ENCODE measurements around the gene TTF2.

The TTF2 gene

DNA sequence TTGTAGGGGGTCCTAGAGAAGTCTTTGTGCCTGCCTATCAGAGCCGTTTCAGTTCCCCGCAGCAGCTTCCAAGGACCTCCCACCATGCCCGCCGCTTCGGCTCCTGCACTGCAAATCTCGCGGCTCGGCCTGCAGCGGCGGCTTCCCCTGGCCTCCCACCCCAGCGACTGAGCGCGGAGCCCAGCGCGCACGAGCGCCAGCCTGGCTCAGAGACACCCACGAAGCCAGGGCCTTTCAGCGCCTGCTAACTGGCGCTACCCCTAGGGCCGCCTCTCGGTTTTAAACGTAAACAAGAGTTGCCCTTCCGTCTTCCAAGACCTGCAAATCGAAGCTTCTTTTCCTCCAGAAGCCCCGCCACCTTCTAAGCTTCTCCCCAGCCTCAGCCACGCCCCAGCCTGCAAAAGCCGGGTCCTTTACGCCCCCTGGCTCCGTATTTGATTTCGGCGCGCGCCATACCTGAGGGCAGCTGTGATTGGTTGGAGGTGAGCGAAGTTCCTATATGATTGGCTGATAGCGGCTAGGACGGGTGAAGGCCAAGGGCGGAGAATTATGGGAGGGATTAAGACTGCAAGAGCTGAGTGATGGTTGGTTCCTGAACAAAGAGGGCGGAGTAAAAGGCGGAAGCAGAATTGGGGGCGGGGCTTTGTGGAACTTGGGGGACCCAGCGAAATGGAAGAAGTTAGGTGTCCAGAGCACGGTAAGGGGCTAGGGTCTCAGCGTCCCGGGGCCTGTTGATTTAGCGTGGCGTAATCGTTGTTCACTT is at the start of gene TTF2:
TSS of gene TTF2 (plus strand) at position 649 of the 763 bp plus-strand sequence. CDS start at position 670, 21 bp downstream.
- peak; percentile 99 for DNase-seq

DNA sequence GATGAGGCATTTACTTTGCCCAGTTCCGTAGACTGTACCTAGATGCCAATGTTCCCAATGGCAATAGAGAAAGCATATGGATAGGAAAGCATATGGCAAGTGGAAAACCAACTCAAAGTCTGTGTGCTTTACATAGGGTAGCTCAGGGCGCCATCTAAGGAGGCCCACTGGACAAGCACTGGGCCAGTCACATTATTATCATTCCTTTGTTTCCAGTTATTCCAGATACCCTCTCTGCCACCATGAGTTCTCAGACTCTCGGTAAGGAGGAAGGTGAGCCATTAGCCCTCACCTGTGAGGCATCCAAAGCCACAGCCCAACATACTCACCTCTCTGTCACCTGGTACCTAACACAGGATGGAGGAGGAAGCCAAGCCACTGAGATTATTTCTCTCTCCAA is 48.8 kb upstream of the TTF2 start:
- no peak for DNase-seq

DNA sequence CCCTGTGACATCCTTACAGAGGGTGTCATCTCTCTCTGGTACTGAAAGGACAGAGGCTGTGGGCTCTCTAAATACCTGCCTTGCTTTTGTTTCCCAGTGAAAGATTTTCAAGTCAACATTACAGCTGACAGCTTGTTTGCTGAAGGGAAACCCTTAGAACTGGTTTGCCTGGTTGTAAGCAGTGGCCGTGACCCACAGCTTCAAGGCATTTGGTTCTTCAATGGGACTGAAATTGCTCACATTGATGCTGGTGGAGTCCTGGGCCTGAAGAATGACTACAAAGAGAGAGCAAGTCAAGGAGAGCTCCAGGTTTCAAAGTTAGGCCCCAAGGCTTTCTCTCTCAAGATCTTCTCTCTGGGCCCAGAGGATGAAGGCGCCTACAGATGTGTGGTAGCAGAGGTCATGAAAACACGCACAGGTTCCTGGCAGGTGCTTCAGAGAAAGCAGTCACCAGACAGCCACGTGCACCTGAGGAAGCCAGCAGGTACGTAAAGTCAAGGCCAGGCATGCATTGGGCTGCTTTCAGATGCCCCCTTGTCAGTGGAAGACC is 46.7 kb upstream of the TTF2 start:
- no peak for DNase-seq

DNA sequence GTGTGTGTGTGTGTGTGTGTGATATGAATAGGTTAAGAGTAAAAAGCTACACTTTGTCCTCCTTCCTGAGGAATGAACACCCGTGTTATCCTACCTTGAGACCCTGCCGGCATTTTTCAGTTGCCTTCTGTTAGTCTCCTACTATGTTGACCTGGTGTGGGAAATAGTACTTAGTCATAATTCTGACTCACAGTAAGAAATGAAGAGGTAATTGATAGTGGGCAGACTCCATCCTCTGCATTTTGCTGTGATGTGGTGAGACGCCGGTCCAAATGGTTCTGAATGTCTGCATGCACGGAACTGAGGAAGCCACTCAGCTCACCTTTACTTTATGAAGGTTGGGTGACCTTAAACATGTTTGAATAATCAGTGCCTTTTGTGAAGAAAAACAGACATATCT is 45.9 kb upstream of the TTF2 start:
- DNase-seq: no peak

DNA sequence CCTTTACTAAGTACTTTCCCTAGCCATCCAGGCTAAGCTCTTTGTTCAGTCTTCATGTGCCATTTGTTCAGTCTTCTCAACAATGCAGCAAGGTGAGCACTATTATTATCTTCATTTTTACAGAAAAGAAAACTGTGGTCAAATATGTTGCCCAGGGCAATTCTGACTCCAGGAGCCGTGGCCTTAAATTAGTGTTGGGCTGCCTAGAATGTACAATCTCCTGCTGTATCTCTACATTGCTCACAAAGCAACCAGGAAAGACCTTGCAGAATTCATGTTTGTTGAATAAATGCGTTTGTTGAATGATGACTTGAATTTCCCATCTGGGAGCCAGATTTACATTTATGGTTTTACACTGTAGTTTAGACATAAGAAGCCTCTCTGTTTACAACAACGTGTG is 44.4 kb upstream of the TTF2 start:
- DNase-seq: no peak

DNA sequence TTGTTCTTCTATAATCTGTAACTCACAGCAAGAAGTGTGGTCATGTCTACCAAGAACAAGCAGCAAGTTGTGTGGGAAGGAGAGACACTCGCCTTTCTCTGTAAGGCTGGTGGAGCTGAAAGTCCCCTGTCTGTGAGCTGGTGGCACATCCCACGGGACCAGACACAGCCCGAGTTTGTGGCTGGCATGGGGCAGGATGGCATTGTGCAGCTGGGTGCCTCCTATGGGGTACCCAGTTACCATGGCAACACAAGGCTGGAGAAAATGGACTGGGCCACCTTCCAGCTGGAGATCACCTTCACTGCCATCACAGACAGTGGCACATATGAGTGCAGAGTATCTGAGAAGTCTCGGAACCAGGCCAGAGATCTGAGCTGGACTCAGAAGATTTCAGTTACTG is 43.1 kb upstream of the TTF2 start:
- no peak for DNase-seq

DNA sequence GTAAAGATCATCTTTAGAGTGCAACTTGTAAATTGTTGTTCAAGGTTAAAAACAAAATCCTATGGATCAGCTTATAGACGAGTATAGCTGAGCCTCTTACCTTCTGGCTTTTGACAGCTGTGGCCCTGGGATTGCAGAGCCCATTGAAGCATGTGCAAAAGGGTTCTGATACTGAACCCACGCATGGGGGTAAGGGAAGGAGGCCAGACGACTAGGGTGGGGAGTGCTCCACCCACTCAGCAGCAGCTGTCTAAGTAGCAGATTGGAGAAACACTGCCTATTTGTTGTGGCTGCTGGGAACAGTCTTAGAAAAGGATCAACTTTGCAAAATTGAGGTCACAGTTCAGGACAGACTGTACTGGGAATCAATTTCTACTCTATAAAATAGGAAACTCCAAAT is 42.5 kb upstream of the TTF2 start:
- DNase-seq: no peak

DNA sequence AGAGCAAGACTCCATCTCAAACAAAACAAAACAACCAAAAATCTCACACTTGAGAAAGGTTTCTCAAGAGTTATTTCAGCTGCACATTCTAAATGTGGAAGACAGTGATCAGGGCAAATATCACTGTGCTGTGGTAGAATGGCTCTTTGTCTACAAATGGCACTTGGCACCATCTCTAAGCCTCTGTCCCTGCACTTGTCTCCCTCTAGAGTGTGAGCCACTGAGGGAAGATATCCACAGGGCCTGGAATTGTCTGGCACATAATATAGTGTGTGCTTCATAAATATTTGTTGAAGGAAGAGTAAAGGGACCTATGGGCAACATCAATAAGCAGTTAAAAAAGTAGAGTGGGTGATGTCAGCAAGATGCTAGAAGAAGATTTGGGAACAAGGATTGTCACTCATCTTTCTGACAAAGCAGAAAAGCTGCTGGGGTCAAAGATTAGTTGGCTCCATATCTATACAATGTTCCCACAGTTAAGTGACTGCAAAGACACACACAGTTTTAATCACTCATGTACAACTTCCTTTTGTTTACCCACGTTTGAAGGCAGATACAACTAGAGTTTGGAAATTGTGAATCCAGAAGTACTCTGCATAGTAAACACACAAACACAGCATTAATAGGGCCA is 39.5 kb upstream of the TTF2 start:
- DNase-seq: no peak

DNA sequence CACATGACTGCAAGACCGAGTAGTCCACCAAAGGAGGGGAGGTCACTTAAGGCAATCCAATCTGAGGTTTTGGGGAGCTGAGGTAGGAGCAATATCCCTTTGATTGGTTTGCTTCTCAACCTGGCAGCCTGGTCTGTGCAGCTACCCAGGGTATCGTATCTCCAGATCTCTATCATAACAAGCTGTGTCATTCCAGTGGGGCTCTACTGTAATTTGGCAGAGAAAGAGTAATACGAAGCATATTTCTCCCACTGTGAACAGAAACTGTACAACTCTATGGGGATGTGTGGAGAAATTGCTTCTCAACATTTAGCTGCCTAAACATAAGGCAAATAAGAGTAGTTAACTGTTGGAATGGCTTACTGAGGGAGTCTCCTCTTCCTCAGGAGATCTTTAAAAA is 38.0 kb upstream of the TTF2 start:
- DNase-seq: no peak

DNA sequence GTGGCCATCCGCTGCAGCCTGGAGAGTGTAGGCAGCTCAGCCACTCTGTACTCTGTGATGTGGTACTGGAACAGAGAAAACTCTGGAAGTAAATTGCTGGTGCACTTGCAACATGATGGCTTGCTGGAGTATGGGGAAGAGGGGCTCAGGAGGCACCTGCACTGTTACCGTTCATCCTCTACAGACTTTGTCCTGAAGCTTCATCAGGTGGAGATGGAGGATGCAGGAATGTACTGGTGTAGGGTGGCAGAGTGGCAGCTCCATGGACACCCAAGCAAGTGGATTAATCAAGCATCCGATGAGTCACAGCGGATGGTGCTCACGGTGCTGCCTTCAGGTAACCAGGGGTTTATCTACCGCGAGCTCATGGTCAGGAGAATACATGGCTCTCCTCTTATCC is 34.6 kb upstream of the TTF2 start:
- no peak for DNase-seq

DNA sequence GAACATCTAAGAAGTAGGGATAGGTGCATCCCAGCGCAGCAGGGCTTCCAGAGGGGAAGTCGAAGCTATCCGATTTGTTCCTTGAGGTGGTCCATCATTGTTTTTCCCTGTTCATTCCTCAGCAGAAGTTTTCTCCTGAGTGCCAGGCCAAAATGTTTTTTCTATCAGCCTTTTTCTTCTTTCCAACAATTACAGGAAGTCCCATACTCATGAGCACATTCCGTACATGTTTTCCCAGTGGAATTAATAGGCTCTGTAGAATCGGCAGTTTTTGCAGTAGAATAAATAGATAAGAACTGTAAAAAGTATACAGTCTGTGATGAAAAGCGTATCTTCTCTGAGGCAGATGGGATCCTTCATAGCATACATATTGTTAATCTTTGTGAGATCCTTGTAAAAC is 33.8 kb upstream of the TTF2 start:
- DNase-seq: no peak

DNA sequence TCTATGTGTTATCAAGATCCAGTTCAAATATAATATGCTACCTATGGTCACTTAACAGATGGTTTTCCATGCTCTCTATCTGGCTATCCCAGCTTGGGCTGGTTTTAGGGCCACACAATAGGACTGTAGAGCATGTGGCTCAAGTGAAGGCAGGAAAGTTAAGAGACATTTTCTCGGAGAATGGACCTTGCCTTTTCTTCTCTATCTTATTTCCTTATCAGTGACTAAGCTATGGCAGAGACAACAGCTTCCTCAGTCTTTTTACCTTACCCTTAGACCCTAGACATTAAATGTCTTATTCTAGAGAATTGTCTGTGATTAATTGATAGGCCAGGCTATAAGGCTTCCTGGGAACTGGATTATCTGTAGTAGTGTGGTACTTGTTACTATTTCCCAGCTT is 30.4 kb upstream of the TTF2 start:
- DNase-seq: no peak

DNA sequence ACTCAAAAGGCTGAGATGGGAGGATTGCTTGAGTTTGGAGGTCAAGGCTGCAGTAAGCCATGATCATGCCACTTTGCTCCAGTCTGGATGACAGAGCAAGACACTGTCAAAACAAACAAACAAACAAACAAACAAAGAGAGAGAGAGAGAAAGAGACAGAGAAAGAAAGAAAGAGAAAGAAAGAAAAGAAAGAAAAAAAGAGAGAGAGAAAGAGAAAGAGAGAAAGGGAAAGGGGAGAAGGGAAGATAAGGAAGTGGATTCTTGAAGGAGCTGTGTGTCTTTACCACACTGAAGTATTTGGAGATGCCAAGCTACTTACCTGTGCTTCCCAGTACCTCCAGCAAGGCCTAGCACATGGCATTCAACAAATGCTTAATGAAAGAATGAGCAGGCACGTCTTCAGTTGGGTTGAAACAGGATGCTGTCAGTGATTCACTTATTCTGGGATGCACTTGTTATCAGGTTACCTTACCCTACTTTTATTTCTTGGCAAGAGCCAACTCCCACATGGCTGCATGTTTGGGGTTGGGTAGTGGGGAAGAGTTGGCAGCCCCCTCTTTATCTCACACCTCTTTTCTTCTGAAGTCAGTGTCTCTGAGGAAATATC is 29.8 kb upstream of the TTF2 start:
- DNase-seq: no peak

DNA sequence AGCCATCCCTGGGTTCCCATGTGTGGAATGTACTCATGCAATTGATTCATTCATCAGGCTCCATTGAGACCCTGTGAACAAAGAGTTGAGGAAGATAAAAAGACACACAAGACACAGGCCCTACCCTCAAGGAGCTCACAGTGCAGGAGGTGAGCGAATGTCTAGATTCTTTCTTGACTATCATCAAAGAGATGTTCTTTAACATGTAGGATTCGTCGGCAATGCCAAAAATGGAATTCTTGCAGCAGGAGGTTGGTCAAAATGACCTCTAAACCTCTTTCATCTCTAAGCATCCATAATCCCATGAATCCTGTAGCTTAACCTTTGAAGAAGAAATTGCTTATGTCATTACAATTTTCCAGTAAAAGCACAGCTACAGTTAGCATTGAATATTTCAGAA is 27.9 kb upstream of the TTF2 start:
- DNase-seq: no peak

DNA sequence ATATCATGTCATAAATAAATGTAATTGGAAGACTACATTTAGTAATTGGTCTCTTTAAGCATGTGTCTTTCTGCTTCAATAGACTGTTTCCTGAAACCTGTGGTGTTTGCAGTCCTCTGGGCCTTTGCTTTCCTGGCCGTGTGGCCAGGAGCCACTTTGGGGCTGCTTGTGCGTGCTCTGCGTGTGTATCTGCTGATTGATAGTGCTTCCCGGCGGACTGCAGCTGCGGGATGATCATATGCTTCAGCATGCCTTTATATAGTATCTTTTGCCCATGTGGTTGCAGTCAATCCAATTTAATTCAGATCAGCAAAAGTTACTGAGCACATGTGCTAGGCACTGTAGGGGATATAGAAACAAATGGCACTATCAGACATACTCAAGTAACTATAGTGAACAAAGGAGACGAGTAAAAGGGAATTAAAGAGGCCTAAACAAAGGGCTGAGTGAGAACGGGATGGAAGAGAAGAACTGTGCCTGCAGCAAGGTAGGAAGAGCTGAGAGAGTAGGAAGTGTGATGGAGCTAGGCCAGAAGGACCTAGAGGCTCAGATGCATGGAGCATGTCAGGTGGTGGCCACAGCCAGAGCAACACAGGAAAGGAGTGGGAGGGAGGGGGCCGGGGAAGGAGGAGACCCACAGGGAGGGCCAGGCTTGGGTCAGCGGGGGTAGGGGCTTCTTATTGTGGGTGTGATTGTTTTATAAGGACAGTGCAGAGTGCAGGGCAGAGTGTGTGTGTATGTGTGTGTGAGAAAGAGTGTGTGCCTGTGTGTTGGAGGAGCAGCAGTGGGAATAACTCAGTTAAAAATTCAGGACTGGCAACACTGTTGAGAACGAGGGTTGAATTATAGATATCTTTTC is 27.2 kb upstream of the TTF2 start:
- DNase-seq: no peak

DNA sequence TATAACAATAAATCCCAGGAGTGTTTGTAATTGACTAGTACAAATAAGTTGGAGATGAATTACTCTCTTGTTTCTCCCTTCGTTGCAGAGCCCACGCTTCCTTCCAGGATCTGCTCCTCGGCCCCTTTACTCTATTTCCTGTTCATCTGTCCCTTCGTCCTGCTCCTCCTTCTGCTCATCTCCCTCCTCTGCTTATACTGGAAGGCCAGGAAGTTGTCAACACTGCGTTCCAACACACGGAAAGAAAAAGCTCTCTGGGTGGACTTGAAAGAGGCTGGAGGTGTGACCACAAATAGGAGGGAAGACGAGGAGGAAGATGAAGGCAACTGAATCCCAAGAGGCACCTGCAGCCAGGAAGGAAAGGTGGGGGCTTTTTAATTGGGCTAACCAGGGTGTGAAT is 26.4 kb upstream of the TTF2 start:
- no peak for DNase-seq

DNA sequence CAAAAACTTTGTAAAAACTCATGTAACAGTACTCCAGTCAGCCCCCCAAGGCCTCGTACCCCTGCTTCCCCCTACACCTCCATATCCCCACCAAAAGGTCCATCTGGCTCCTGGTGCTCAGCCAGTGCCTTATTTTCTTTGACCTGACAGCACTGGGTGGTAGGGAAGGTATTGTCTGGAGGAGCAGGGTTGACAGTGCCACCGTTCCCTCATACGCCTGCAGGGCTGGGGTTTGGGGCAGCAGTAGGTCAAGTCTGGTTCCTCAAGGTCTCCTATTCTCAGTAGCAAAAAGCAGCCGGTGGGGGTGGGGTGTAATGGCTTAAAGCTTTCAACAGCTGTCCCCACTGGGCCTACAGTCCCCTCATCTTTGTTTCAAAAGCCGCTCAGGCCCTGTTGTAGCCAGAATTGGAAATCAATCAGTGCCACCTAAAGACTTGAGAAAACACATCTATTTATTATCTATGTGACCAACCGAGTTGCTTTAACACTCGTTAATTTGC is 25.3 kb upstream of the TTF2 start:
- DNase-seq: no peak

DNA sequence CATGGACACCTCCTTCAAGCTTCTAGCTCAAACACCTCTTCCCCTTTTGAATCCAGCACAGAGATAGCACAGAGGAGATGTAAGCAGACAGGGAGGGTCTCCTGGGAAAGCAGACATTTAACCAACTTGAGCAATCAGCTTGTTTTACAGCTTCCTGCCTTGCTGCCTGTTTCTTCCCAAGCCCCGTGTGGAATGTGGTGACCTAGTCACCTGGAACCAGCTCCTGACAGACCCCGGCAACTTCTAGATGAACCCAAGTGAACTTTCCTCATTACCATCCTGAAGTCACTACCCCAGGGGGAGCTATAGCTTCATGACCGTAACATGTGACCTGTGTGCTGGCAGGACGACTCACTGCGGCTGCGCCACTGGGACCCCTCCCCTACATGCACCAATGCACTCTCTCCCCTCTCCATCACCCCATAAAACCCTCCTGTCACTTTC is 24.1 kb upstream of the TTF2 start:
- DNase-seq: no peak

DNA sequence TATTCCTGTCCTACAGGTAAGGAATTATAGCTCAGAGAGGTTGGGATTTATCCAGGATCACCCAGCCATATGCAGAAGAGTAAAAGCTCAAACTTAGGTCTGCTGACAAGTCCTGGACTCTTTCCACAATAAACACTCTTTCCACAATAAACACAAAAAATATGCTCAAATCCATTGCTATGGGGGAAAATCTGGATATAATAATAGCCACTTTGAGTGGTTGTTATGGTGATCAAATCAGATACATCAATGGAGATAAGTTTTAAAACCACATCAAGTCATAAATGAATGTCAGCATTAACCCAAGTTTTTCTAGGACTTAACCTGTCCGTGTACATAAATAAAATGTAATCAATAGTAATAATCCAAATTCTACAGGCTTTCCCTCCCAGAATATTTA is 22.3 kb upstream of the TTF2 start:
- DNase-seq: no peak

DNA sequence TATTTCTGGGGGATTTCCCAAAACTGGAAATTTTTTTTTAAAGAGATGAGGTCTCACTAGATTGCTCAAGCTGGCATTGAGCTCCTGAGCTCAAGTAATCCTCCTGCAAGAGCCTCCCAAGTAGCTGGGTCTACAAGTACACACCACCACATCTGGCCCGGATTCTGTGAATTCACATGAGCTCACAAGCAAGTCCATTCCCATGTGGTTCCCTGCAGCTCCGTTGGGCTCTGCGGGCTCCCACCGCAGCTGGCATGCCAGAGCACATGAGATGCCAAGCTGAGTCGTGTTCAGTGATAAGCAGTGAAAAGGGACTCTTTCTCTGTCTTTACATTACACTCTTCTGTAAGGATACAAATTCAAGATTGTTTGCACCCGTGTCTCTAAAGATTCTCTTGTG is 21.9 kb upstream of the TTF2 start:
- no peak for DNase-seq

DNA sequence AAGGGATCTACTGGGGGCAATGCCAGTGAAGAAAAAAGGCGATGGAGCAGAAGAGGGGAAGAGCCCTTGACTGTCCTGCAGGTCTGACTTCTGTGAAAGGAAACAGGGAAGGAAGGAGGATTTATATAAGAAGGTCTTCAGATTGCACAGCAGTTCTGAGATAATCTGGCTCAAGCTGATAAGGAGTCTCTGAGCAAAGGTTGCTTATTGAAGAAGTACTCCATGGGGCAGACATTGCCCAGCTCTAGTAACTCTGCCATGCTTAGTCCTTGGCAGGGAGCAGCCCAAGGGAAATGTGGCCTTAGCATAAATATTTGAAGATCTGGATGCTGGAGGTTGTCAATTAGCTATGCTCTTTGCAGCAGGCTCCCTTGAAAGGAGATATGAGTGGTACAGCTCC is 15.9 kb upstream of the TTF2 start:
- DNase-seq: no peak

DNA sequence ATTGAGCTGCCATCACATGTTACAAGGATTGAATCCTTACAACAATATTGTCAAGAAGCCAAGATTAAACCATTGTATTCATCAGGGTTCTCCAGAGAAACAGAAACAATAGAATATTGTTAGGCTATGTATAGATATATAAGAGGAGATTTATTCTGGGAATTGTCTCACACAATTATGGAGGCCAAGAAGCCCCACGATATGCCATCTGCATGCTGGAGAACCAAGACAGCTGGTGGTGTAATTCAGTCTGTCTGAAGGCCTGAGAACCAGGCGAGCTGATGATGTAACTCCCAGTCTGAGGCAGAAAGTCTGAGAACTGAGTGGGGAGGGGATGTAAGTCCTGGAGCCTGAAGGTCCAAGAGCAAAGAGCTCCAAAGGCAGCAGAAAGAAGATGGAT is 14.5 kb upstream of the TTF2 start:
- no peak for DNase-seq

DNA sequence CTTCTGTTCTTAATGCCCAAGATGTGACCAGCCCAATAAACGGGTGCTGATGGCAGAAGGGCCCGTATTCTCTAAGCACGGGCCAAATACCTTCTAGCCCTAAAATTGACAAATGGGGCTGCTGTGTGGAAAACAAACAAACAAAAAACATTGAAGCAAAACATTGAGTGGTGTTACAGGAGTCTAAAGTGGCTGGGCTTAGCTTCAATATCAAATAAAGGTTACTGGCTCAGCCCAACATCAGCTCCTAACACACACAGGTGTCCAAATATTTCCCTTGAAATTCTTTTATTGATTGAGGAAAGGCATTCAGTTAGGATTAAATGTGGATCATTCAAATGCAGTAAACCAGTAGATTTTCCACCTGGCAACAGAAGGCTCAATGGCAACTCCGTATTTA is 13.3 kb upstream of the TTF2 start:
- no peak for DNase-seq

All from NCI-H748 treated with DMSO at 0.1 percent for 48 hours (cell line).